WERI-Rb-1 (cell line): Measurements from ENCODE around the gene SLC17A2.
"Not testable (repeated sequence)": the region's sequence is repeated elsewhere in the genome, so short reads cannot be mapped to it uniquely, and the experiment has no call there.

Experiments used
- DNase-seq: peaks from one replicate; pipeline ENCODE4 v3.0.0-alpha.2; 2020
- H3K27ac ChIP-seq: fragments of 250-450 bp; sonication (Bioruptor Pico); 2 replicates; pipeline ENCODE4 v1.5.1; 2020; ENCODE audit warnings: mild to moderate bottlenecking, moderate library complexity
- H3K27me3 ChIP-seq: fragments of 250-450 bp; sonication (Bioruptor Pico); 2 replicates; pipeline ENCODE4 v1.5.1; 2021; ENCODE audit warnings: mild to moderate bottlenecking, low read depth, moderate library complexity; ENCODE audit not compliant: insufficient read depth, severe bottlenecking
- H3K36me3 ChIP-seq: fragments of 250-450 bp; sonication (Bioruptor Pico); 2 replicates; pipeline ENCODE4 v1.5.1; 2020; ENCODE audit warnings: mild to moderate bottlenecking, moderate library complexity
- H3K4me3 ChIP-seq: 2 replicates; pipeline ENCODE4 v1.5.1; 2011; ENCODE audit warnings: low read depth, mild to moderate bottlenecking, control low read depth, low read length
- H3K9me3 ChIP-seq: fragments of 250-450 bp; sonication (Bioruptor Pico); 2 replicates; pipeline ENCODE4 v1.5.1; 2021; ENCODE audit warnings: mild to moderate bottlenecking, moderate library complexity; ENCODE audit not compliant: severe bottlenecking
- TF ChIP-seq, protein P1 (sequence below): IDR thresholded peaks from 2 replicates; pipeline ENCODE4 v1.5.1; 2011; ENCODE audit warnings: low read depth, mild to moderate bottlenecking, control low read depth, inconsistent platforms, low read length

The SLC17A2 gene

DNA sequence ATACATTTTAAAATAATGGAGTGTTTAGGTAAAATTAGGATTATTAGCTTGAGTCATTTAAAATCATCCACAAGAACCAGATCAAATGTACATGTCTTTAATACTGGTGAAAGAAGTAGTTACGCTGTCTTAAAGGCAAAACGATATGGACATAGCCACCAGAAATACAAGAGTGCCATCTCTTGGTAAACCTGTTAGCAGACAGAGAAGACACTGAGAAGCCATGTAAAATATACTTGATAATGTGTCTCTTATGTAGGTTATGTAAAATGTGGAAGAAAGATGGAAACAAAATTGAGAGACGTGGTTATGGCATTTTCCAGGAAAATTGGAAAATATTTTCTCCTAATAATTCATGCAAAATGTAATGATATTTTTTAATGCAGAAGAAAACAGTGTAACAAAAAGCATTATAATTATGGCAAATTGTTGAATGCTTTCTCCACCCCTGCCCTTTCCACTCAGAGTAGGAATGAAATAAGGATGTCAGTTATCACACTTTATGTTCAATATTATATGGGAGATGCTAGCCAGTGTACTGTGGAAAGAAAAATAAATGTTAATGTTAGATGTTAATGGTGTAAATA, 12.2 kb upstream of the SLC17A2 start:
- no peaks in the 10 kb centered on the region for H3K36me3 ChIP-seq
- no peak for DNase-seq
- no peak overlapping the region for H3K27ac ChIP-seq
- H3K9me3 ChIP-seq = peaks cover 4% of the 10 kb centered on the region
- H3K4me3 ChIP-seq = no peak overlapping the region
- TF ChIP-seq, protein P1, sequence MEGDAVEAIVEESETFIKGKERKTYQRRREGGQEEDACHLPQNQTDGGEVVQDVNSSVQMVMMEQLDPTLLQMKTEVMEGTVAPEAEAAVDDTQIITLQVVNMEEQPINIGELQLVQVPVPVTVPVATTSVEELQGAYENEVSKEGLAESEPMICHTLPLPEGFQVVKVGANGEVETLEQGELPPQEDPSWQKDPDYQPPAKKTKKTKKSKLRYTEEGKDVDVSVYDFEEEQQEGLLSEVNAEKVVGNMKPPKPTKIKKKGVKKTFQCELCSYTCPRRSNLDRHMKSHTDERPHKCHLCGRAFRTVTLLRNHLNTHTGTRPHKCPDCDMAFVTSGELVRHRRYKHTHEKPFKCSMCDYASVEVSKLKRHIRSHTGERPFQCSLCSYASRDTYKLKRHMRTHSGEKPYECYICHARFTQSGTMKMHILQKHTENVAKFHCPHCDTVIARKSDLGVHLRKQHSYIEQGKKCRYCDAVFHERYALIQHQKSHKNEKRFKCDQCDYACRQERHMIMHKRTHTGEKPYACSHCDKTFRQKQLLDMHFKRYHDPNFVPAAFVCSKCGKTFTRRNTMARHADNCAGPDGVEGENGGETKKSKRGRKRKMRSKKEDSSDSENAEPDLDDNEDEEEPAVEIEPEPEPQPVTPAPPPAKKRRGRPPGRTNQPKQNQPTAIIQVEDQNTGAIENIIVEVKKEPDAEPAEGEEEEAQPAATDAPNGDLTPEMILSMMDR = peak; percentile 59
- no peaks in the 10 kb centered on the region for H3K27me3 ChIP-seq

DNA sequence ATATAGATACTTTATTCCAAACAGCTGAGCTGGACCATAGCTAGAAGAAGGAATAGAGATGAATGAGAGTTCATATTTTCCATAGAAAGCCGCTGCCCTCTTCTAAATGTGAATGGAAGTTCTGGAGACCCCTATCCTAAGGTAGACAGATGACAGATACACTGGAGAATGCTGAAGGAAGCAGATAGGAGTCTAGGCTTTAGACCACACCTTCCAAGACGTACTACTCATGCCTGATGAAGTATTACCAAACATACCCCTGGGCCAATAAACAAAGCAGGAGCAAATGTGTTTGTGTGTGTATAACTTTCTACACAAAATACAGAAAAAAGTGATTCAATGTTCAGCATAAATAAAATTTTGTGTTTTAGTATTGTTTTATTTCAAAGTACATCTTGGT, 9.1 kb upstream of the SLC17A2 start:
- no peaks in the 10 kb centered on the region for H3K27me3 ChIP-seq

DNA sequence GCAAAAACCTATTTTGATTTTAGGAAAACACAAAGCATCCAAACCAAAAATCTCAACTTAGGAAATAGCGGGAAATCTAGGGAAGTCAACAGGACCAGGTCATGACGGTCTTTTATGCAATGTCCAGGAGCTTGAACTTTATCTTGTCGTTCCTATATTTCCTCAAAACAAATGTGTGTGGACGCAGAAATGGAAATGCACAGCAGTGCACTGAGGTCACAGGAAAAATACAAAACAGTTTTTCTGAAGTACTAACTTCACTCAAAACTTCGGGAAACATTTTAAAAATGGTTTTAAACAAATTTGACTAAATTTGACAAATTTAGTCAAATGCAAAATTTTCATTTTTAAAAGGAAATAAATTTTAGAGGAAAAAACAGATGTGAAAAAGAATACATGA, 5.5 kb upstream of the SLC17A2 start:
- H3K4me3 ChIP-seq = no peak overlapping the region
- H3K27me3 ChIP-seq = no peaks in the 10 kb centered on the region
- no peaks in the 10 kb centered on the region for H3K9me3 ChIP-seq
- DNase-seq = no peak
- no peaks in the 10 kb centered on the region for H3K36me3 ChIP-seq
- H3K27ac ChIP-seq = no peak overlapping the region
- TF ChIP-seq, protein P1 = no peak

More for the DNA sequence above, 9.1 kb upstream of the SLC17A2 start:
- Histone ChIP-seq H3K9me3 (no peaks in the 10 kb centered on the region), H3K4me3 (no peak overlapping the region), H3K36me3 (no peaks in the 10 kb centered on the region), H3K27ac (no peak overlapping the region)
- TF ChIP-seq, protein P1 = no peak
- no peak for DNase-seq

DNA sequence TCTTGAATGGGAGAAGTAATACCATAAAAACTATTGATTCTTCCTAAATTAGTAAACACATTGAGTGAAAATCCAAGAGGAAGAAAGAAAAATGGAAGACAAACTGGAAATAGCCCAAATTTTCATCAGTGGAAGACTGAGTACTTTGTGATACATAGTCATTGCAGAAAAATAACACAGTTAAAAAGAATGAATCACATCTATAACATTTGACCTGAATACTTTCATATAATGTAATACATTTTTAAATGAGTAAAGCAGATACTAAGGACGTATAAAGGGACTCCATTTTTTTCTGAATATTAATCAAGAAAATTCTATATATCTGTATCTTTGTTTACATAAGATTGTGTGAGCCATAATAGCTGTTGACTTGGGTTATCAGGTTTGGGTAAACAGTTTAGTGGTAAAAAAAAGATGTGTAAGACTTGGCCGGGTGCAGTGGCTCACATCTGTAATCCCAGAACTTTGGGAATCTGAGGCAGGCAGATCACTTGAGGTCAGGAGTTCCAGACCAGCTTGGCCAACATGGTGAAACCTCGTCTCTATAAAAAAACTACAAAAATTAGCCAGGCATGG, 4.3 kb upstream of the SLC17A2 start:
- no peaks in the 10 kb centered on the region for H3K27me3 ChIP-seq
- TF ChIP-seq, protein P1 = no peak
- DNase-seq = no peak
- H3K27ac ChIP-seq = no peak overlapping the region
- no peaks in the 10 kb centered on the region for H3K9me3 ChIP-seq
- H3K36me3 ChIP-seq = no peaks in the 10 kb centered on the region
- H3K4me3 ChIP-seq = no peak overlapping the region

DNA sequence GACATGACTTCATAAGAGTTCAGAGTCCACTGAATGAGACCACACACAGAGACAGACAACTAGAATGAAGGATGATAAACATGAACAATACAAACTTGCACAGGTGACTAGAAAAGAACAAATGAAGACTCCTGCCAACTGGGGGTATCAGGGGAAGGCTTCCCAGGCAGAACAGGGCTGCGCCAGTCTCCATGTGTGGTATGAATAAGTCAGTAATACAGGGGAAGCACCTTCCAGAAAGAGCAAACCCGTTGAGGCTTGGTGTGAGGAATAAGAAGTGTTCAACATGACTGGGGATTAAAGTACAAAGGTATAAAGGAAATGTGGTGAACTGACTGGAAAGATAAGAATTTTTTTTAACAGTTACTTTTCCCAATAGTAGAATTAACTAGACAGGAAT, 3.7 kb upstream of the SLC17A2 start:
- no peak overlapping the region for H3K27ac ChIP-seq
- H3K27me3 ChIP-seq = no peaks in the 10 kb centered on the region
- no peaks in the 10 kb centered on the region for H3K9me3 ChIP-seq
- no peak overlapping the region for H3K4me3 ChIP-seq
- TF ChIP-seq, protein P1 = no peak
- DNase-seq = no peak
- H3K36me3 ChIP-seq = no peaks in the 10 kb centered on the region

DNA sequence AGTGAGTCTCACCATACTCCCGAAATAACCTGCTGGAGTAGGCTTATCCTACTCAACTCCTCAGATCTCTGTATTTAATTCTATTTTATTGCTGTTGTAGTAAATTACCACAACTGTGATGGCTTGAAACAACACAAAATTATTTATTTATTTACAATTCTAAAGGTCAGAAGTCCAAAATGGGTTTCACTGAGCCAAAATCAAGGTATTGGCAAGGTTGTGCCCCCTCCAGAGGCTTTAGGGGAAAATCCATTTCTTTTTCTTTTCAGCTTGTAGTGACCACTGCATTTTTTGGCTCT, 869 bp upstream of the SLC17A2 start:
- no peak for DNase-seq
- H3K4me3 ChIP-seq = no peak overlapping the region
- TF ChIP-seq, protein P1 = no peak
- no peak overlapping the region for H3K27ac ChIP-seq
- no peaks in the 10 kb centered on the region for H3K9me3 ChIP-seq
- no peaks in the 10 kb centered on the region for H3K27me3 ChIP-seq
- no peaks in the 10 kb centered on the region for H3K36me3 ChIP-seq

DNA sequence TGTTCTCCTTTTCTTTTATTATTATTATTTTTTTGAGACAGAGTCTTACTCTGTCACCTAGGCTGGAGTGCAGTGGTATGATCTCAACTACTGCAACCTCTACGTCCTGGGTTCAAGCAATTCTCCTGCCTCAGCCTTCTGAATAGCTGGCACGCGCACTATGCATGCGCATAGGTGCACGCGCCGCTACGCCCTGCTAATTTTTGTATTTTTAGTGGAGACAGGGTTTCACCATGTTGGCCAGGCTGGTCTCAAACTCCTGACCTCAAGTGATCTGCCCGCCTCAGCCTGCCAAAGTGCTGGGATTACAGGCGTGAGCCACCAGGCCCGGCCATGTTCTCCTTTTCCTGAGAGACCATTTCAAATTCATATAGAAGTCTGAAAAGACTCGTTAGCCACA, 706 bp downstream of the SLC17A2 start:
- H3K9me3 ChIP-seq, H3K27me3 ChIP-seq, DNase-seq, H3K4me3 ChIP-seq, H3K27ac ChIP-seq, H3K36me3 ChIP-seq: not testable (repeated sequence)
